ENCODE measurements around the gene OR2V1. TPM values are rescaled to one million over a fixed set of nuclear protein-coding genes. Genes with fewer than 3 reads are reported as not detected.

OR2V1 gene
- total and polyA plus RNA-seq, 2 of the 13 experiments (the other 11 are each of a cell fraction or from before 2014, with no cell fraction given) = not detected

GRCh38 chr5:181088289-181088688 lies 42.7 kb downstream of the OR2V1 start (continued):
- TF ChIP-seq ZBTB26 (CRISPR knock-in tag; IDR thresholded peaks at IDR 0.05; ENCODE audit: borderline replicate concordance) (no peak), RELA (CRISPR knock-in tag; IDR thresholded peaks at IDR 0.05) (no peak)

GRCh38 chr5:181087309-181087708 lies 43.7 kb downstream of the OR2V1 start:
- no peak overlapping the region for H3K4me2 ChIP-seq (ENCODE audit: low read depth, low read length)
- 66% methylated on average over 10 of the region's 10 CpGs for WGBS (ENCODE audit: low lambda C conversion rate)
- no peaks in the 10 kb centered on the region for H3K79me2 ChIP-seq (ENCODE audit: insufficient read depth, low read length)
- FAIRE-seq (no peak), ATAC-seq (peak; percentile 30; the same call in 1 of the 3 replicates), DNase-seq (ENCODE audit: low spot score) (no peak)
- H3K9me3 ChIP-seq (ENCODE audit: low read length) = no peaks in the 10 kb centered on the region
- H3K27ac ChIP-seq (ENCODE audit: extremely low read length, insufficient read depth, low read length) = no peak overlapping the region
- H3K36me3 ChIP-seq (replicated peaks in 1 of 2; ENCODE audit: control insufficient read depth in 1 of 2, insufficient read depth in 2 of 2, low read length in 2 of 2) = no peaks in the 10 kb centered on the region
- intact Hi-C loops (cut with micrococcal nuclease; ENCODE audit: unreplicated experiment) (no loop called here), in situ Hi-C loops (cut with HindIII; ENCODE audit: extremely low pct_ligation_motif_present, low pct_unique_long_range_greater_than_20kb) (no loop called here)
- no peaks in the 10 kb centered on the region for H4K20me1 ChIP-seq (ENCODE audit: insufficient read depth, low read length)
- TF ChIP-seq ZNF800 (CRISPR knock-in tag; IDR thresholded peaks at IDR 0.05) = no peak
- TF ChIP-seq NFE2L2 (IDR thresholded peaks at IDR 0.05; ENCODE audit: low read length) = no peak
- no peak for TF ChIP-seq ZNF3 (CRISPR knock-in tag; IDR thresholded peaks at IDR 0.05)
- no peak for TF ChIP-seq EP300 (IDR thresholded peaks at IDR 0.05; ENCODE audit: low read depth in 2 of 2, low read length in 2 of 2)
- TF ChIP-seq EP300 (CRISPR knock-in tag; IDR thresholded peaks at IDR 0.05; ENCODE audit: borderline replicate concordance) = no peak
- no peak for TF ChIP-seq NONO (IDR thresholded peaks at IDR 0.05)
- no peak for TF ChIP-seq NONO (CRISPR knock-in tag; conservative IDR thresholded peaks at IDR 0.05)
- TF ChIP-seq KAT8 (CRISPR knock-in tag; IDR thresholded peaks at IDR 0.05) = no peak
- TF ChIP-seq TCF12 (IDR thresholded peaks at IDR 0.05) = no peak
- no peak for TF ChIP-seq TCF12 (CRISPR knock-in tag; IDR thresholded peaks at IDR 0.05)
- TF ChIP-seq, protein P1, sequence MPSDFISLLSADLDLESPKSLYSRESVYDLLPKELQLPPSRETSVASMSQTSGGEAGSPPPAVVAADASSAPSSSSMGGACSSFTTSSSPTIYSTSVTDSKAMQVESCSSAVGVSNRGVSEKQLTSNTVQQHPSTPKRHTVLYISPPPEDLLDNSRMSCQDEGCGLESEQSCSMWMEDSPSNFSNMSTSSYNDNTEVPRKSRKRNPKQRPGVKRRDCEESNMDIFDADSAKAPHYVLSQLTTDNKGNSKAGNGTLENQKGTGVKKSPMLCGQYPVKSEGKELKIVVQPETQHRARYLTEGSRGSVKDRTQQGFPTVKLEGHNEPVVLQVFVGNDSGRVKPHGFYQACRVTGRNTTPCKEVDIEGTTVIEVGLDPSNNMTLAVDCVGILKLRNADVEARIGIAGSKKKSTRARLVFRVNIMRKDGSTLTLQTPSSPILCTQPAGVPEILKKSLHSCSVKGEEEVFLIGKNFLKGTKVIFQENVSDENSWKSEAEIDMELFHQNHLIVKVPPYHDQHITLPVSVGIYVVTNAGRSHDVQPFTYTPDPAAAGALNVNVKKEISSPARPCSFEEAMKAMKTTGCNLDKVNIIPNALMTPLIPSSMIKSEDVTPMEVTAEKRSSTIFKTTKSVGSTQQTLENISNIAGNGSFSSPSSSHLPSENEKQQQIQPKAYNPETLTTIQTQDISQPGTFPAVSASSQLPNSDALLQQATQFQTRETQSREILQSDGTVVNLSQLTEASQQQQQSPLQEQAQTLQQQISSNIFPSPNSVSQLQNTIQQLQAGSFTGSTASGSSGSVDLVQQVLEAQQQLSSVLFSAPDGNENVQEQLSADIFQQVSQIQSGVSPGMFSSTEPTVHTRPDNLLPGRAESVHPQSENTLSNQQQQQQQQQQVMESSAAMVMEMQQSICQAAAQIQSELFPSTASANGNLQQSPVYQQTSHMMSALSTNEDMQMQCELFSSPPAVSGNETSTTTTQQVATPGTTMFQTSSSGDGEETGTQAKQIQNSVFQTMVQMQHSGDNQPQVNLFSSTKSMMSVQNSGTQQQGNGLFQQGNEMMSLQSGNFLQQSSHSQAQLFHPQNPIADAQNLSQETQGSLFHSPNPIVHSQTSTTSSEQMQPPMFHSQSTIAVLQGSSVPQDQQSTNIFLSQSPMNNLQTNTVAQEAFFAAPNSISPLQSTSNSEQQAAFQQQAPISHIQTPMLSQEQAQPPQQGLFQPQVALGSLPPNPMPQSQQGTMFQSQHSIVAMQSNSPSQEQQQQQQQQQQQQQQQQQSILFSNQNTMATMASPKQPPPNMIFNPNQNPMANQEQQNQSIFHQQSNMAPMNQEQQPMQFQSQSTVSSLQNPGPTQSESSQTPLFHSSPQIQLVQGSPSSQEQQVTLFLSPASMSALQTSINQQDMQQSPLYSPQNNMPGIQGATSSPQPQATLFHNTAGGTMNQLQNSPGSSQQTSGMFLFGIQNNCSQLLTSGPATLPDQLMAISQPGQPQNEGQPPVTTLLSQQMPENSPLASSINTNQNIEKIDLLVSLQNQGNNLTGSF (CRISPR knock-in tag; IDR thresholded peaks at IDR 0.05) = no peak
- no peak for TF ChIP-seq PBX2 (CRISPR knock-in tag; IDR thresholded peaks at IDR 0.05)
- no peak for TF ChIP-seq ATM (IDR thresholded peaks at IDR 0.05; ENCODE audit: borderline replicate concordance)
- peaks cover 4 to 26% of the 10 kb centered on the region in 2 experiments for H3K27me3 ChIP-seq (ENCODE audit: control insufficient read depth in 1 of 2, insufficient read depth in 2 of 2, low read length in 2 of 2)
- no peak overlapping the region for H3K9ac ChIP-seq (ENCODE audit: insufficient read depth, low read depth, low read length)
- peaks cover 15% of the 10 kb centered on the region for H3K4me1 ChIP-seq (ENCODE audit: insufficient read depth, low read length)
- H2AFZ ChIP-seq (ENCODE audit: low read length) = no peak overlapping the region
- no TSS peak for BruUV-seq (replicated peaks)
- POLR2A ChIA-PET = no interaction called here
- H3K4me3 ChIP-seq (replicated peaks in 1 of 3; ENCODE audit: insufficient read depth in 1 of 3, low read depth in 2 of 3, low read length in 3 of 3) = no peak overlapping the region
- CTCF ChIA-PET (ENCODE audit: low intra/inter-chr PET ratio, low total read pairs) = interaction anchor here (1.0 kb wide), 1 partner anchor 219 kb away, joined by 3 read pairs; no protein-coding TSS in a partner anchor
